ELF-1 (cell line): ENCODE results near the gene DNAJC17.

Experiments used
- DNase-seq: peaks from one replicate; pipeline ENCODE4 v3.0.0-alpha.2; 2016; ENCODE audit warnings: low read depth, low spot score

DNAJC17 gene

DNA sequence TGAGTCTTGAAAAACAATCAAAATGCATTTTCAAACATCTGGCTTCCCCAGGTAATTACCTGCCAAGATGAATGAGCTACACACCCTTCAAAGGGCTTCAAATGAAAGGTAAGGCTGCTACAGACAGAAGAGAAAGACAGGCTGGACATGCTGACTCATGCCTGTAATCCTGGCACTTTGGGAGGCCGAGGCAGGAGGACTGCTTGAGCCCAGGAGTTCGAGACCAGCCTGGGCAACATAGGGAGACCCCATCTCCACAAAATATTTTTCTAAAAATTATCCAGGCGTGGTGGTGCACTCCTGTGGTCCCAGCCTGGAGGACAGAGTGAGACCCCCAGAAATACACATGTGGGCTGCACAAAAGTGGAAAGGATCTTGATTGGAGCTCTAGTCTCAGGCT lies 14.9 kb downstream of the DNAJC17 start:
- no peak for DNase-seq

- no peak for DNase-seq
Observed at GRCh38 chr15:40790718-40791117, 16.6 kb downstream of the DNAJC17 start.

- DNase-seq = no peak
Observed at GRCh38 chr15:40789999-40790398, 17.3 kb downstream of the DNAJC17 start.

- no peak for DNase-seq
Observed at GRCh38 chr15:40789119-40789518, 18.2 kb downstream of the DNAJC17 start.

DNA sequence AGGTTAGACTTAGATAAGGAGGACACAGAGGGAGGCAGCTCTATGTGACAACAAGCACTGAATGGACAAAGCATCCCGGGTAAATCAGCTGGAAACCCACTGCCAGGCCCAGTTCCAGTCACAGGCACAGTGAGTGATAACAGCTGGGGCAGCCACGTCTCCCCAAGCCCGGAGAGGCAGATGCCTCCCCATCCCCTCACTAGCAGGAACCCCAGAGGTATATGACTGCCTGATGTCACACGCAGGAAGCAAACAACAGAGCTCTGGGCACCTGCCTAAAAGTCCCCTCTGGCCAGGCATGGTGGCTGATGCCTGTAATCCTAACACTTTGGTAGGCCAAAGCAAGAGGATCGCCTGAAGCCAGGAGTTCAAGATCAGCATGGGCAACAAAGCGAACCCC lies 19.3 kb downstream of the DNAJC17 start:
- DNase-seq = no peak

GRCh38 chr15:40787344-40787841 lies 19.9 kb downstream of the DNAJC17 start:
- peak; percentile 85 for DNase-seq

GRCh38 chr15:40785814-40786213 lies 21.5 kb downstream of the DNAJC17 start:
- DNase-seq = peak; percentile 47

DNA sequence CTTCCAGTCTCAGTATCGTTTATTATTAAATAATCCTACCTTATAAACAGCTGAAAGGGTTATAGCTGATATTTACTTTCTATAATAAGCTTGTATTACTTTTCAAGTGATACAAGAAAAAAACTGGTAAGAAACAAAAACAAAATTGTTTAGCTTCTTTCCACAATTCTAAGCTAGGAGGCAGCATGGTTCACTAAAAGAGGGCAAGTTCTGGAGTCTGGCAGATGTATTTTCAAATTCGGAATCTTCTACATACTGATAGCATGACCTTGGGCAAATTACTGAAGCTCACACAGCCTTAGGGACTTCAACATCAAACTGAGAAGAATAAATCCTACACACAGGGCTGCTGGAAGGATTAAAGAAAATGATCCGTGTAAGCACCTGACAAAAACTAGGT lies 22.1 kb downstream of the DNAJC17 start:
- DNase-seq = no peak

DNA sequence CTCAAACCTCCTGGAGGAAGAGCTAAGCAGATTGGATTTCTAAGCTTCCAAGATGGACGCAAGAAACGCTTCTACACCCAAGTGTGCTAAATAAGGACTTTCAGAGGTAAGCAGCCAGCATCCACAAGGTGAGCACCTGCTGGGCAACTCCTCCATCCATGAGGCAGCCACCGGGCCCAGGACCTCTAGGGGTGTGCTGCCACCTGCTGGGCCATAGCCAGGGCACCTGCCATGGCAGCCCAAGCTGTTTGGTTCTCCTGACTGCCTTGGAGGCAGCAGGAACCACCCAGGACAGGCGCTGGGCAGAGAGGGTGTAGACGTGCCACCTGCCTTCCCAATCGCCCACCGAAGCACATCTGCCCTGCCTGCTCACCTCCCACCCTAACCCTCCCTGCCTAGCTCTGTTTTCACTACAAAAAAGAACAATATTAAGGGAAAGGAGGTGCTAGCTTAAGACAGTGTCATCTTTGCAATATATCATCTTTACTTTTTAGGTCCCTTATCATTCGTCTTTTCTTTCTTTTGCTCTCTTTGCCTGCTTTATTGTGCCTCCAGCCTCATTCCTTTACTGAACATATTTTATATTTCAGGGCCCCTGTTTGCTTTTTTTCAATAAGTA lies 24.6 kb downstream of the DNAJC17 start:
- peak; percentile 73 for DNase-seq

GRCh38 chr15:40776537-40777141 lies 30.6 kb downstream of the DNAJC17 start:
- no peak for DNase-seq

DNA sequence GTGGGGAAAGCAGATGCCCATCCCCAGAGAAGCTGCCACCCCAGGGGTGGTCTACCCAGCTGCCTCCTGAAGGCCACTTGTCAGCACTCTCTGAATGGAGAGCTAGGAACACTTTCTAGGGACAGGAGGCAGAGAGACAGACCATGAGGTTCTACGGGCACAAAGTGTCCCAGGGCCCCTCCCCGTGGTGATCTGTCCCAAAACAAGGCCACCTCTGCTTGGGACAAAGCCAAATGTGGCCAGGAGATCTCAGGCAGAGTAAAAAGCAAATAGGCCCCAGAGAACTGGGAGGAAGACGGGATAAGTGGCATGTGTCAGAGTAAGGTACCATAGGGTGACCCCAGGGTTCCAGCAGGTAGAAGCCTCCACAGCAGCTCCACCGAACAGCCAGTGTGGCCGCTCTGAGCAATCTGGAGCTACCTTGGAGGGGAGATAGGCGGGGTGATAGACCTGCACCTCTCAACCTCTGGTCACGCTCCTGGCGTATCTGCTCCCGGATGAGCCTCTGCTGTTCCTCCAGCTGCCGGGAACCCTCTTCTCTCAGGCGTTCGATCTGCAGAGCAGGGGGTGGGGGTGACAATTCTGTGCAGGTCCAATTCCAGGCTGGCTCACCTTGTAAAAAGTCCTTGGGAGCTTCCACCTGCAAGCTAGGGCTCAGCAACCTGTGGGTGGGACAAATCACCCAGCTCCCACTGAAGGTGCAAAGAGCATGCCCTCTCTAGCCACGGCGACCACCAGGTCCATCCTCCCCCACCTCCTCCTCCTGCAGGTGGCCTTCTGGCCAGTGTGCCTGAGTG lies 31.3 kb downstream of the DNAJC17 start:
- DNase-seq = no peak

DNA sequence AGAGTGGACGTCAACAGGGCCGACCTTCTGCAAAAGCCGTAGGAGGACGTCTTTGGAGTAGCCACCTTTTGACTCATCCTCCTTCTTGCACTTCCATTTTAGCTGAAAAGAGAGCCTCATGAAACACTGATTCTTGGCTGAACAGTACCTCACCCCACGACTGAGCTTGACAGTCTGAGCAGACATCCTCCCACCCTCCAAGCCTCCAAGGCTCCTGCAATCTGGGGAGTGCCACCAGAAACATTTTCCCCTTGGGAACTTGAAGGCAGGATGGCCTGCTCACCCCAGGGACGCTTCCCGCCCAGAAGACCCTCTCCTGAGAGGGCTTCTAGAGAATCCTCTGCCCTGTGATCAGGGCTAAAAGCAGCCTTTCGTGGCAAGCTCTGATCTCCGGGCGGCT lies 32.3 kb downstream of the DNAJC17 start:
- no peak for DNase-seq

DNA sequence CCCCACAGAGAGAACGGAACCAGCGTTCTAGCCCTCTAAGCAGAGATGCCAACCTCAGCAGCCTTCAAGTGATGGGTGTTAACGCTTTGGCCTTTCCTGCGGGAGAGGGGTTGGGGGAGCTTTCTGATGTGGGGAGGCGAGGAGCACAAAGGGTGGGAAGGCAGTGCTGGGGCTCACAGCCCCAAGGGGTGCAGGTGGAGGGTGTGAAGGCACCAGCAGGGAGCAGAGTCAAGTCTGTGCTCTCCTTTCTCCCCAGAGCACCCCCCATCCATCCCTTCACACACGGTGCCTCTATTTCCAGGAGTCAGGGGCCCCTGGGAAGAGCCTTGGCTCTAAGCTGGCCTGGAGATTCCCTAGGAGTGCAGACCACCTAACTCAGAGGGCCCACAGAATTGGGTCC lies 33.4 kb downstream of the DNAJC17 start:
- DNase-seq = no peak

DNA sequence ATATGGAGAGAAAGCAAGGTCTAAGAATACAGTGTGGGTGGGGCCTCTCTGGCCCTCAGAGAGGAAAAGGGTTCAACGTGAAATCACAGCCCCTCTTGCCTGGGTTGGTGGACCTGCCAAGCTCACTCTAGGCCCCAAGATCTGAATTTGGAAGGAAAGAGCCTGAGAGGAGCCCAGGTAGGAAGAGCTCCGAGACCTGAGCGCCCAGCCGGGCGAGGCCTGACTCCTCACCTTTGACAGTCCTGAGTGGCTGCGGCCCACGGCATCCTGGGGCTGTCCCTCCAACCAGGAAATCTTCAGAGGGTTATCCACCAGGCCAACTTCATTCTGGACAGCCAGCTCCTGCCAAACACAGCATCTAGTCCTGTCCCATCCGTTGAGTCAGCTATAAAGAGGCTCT lies 33.8 kb downstream of the DNAJC17 start:
- no peak for DNase-seq

- no peak for DNase-seq
Observed at GRCh38 chr15:40772014-40772413, 35.3 kb downstream of the DNAJC17 start.

DNA sequence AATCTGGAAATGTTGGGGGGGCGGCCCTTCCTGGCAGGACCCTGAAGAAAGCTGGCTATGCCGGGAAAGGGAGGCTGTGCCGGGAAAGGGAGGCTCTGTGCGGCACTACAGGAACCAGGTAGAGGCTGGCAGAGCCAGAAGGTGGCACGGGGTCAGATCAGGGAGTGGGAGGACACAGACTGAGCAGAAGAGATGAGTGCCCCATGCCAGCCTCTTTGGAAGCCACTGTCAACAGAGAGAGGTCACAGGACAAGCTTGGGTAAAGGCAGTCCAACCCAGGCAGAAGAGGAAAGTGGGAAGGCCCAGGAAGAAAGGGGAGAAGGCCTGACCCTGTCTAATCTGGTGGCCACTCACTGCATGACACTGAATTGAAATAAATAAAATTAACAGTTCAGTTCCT lies 36.0 kb downstream of the DNAJC17 start:
- DNase-seq = no peak

GRCh38 chr15:40770147-40770721 lies 37.0 kb downstream of the DNAJC17 start:
- no peak for DNase-seq

GRCh38 chr15:40769274-40770146 lies 37.8 kb downstream of the DNAJC17 start, which contains the start of gene C15orf62:
C15orf62 (plus strand) TSS chr15:40769980; CDS start chr15:40770496, 516 bp downstream.
- DNase-seq = no peak

- DNase-seq = no peak
Observed at GRCh38 chr15:40768521-40769273, 38.6 kb downstream of the DNAJC17 start.

- DNase-seq = no peak
Observed at GRCh38 chr15:40767838-40768500, 39.3 kb downstream of the DNAJC17 start.
